Ectodermal cell (in vitro differentiated cells): ENCODE results near the gene GREB1.

Source experiments
- H3K27ac ChIP-seq: 2 replicates; pipeline ENCODE4 v1.7.0; 2013; ENCODE audit warnings: mild to moderate bottlenecking, low read depth, low read length; ENCODE audit not compliant: insufficient read depth, poor library complexity, severe bottlenecking
- H3K27me3 ChIP-seq: 2 replicates; pipeline ENCODE4 v1.7.0; 2013; ENCODE audit warnings: mild to moderate bottlenecking, low read length; ENCODE audit not compliant: insufficient read depth, control insufficient read depth, poor library complexity, severe bottlenecking
- H3K36me3 ChIP-seq: one replicate; pipeline ENCODE4 v1.7.0; 2013; ENCODE audit warnings: low read length; ENCODE audit not compliant: control insufficient read depth, insufficient read depth
- H3K4me1 ChIP-seq: one replicate; pipeline ENCODE4 v1.7.0; 2013; ENCODE audit warnings: low read length; ENCODE audit not compliant: control insufficient read depth, insufficient read depth
- H3K4me3 ChIP-seq: 2 replicates; pipeline ENCODE4 v1.7.0; 2013; ENCODE audit warnings: low read depth, low read length, control low read depth; ENCODE audit not compliant: insufficient read depth
- H3K9me3 ChIP-seq: 2 replicates; pipeline ENCODE4 v1.7.0; 2013; ENCODE audit warnings: mild to moderate bottlenecking, low read length, moderate library complexity; ENCODE audit not compliant: control insufficient read depth
- WGBS, 2 experiments: methylation state at CpG; one replicate each; pipeline ENCODE4 v1.1.7; 2013; ENCODE audit warnings: missing lambda C conversion rate in 2 of 2; 5-methylcytosine and 5-hydroxymethylcytosine counted together

GREB1 gene

DNA sequence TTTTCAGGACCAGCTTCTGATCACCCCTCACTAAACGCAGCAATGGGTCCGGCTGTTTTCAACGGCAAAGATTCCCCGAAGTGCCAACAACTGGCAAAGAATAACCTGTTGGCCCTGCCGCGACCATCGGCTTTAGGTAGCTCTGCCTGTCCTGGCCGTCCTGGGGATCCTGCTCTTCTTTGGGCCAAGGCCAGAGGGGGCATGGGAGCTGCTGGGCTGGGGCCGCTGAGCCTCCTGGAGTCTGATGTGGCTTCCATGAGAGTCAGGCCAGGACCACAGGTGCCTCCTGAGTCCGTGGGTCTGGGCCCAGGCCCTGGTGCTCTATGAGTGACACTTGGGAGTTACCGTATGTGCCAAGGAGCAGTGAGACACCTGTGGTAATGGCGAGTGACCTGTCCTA, 46.9 kb downstream of the GREB1 start:
- no peak overlapping the region for H3K27ac ChIP-seq
- H3K4me1 ChIP-seq = peaks cover 8% of the 10 kb centered on the region
- no peaks in the 10 kb centered on the region for H3K27me3 ChIP-seq
- H3K9me3 ChIP-seq = no peaks in the 10 kb centered on the region
- peaks cover 36% of the 10 kb centered on the region for H3K36me3 ChIP-seq
- no peak overlapping the region for H3K4me3 ChIP-seq
- 94% methylated on average over 12 of the region's 12 CpGs for whole genome bisulfite sequencing, 2 experiments

DNA sequence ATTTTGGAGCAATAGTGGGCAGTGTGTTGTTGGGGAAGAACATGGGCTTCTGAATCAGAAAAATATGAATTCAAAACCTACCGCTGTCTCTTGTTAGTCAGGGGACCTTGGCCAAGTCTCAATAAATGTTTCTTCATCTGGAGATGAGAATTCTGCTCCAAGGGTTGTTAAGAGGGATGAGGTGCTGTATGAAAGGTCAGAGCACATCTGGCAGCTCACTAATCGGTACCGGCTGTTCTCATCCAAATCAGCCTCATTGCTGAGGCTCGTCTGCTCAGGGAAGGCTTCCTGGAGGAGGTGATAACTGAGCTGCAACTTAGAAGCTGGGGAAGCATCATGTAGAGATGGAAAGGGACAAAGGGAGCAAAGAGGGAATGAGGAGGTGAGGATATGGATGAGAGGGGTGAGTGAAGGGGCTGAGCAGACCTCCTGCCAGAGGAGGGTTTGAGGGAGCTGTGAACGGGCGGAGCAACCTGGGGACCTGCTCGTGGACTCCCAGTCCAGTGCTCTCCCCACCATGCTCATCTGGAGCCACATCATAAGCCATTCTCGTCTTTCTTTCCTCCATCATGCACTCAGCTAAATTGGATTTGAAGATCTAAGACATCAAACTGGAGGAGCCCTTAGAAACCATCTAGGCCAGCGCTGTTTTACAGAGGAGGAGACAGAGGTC, 47.4 kb downstream of the GREB1 start:
- Histone ChIP-seq H3K27ac (no peak overlapping the region), H3K27me3 (no peaks in the 10 kb centered on the region), H3K4me1 (peaks cover 8% of the 10 kb centered on the region), H3K36me3 (peaks cover 38% of the 10 kb centered on the region), H3K9me3 (no peaks in the 10 kb centered on the region), H3K4me3 (no peak overlapping the region)
- WGBS, 2 experiments = 92 to 94% methylated on average over 9 of the region's 9 CpGs

DNA sequence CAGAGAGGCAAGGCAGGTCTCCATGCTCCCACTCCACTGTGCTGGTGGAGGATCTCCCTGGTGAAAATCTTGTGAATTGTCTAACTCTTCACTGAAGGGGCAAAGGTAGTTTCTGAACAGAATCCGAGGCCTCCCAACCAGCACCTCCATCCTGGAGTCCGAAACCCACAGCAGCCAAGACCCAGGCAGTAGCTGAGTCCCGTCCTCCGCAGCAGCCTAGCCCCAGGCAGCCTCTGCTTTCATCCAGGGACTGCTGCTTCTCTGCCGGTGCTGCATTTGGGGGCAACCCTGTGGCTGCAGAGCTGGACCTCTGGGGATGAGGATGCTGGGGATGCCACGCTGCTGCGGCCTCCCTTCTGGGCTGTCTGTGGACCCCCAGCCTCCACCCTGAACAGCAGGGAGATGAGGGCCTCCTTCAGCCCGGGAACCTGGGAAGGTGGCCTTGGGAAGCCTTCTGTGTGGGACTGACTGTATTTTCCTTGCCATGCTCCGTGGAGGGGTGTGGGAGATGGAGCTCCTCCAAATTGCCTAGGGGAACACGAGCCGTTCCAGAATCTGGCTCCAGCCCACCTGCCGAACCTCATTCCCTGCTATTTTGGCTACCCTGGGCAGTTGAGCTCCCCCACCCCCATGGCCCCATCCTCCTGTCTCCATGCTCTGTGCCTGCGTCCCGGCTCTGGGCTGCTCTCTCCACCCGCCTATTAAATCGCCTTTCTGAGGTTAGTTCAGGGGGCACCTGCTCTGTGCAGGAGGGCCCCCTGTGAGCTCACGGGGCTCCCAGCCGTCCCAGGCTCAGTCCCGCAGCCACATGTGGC, 48.2 kb downstream of the GREB1 start:
- 77% methylated on average over 19 of the region's 19 CpGs for WGBS, 2 experiments
- Histone ChIP-seq H3K9me3 (no peaks in the 10 kb centered on the region), H3K36me3 (peaks cover 38% of the 10 kb centered on the region), H3K27ac (no peak overlapping the region), H3K27me3 (no peaks in the 10 kb centered on the region), H3K4me1 (peaks cover 8% of the 10 kb centered on the region), H3K4me3 (no peak overlapping the region)

DNA sequence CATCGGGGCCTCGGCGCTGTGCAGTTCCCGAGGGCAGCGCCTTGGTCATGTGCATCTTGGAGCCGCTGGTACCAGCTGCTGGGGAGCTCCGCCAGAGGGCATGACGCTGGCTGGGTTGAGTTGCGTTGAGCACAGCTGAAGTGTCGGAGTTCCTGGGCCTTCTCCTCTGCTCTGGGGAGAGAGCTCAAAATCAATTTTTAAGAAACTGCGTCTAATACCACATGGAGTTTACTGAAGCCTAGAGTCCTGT, 48.7 kb downstream of the GREB1 start:
- H3K27me3 ChIP-seq = no peaks in the 10 kb centered on the region
- no peaks in the 10 kb centered on the region for H3K9me3 ChIP-seq
- H3K4me3 ChIP-seq = no peak overlapping the region
- peaks cover 36% of the 10 kb centered on the region for H3K36me3 ChIP-seq
- H3K4me1 ChIP-seq = peaks cover 8% of the 10 kb centered on the region
- WGBS, 2 experiments = 83 to 85% methylated on average over 11 of the region's 11 CpGs
- no peak overlapping the region for H3K27ac ChIP-seq

DNA sequence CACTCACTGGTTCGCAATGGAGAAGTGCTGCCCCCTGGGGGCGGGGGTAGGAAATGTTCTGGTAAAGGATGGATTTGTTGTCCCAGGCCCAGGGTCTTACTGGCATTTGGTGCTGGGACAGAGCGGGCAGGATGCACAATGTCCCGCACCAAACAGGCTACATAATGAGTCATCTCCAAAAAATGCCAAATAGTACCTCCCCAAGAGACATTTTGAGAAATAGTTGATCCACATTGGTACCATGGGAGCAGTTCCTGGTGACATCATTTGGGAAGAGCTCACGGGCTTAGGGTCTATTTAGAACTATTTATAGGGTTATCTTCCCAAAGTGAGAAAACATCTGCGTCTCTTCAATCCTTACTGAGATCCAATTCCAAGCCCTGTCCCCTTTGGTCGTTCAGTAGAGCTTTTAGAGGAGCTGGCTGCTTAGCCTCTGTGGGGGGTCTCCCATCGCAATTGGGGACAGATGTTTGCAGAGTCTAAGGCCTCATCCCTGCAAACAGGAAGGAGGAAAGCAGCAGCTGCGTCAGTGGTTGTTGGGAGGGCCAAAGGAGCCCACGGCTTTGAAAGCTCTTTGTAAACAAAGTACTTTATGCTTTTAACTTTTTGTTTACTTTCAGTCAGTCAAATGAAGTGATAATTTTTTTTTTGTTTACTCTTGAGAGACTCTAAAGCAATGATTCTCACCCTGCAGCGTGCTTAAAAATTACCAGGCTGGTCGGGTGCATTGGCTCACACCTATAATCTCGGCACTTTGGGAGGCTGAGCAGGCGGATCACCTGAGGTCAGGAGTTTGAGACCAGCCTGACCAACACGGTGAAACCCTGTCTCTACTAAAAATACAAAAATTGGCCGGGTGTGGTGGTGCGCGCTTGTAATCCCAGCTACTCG, 49.3 kb downstream of the GREB1 start:
- Histone ChIP-seq H3K27me3 (no peaks in the 10 kb centered on the region), H3K4me3 (no peak overlapping the region), H3K36me3 (peaks cover 32% of the 10 kb centered on the region), H3K9me3 (no peaks in the 10 kb centered on the region), H3K4me1 (peaks cover 8% of the 10 kb centered on the region), H3K27ac (no peak overlapping the region)
- WGBS, 2 experiments = 55 to 59% methylated on average over 19 of the region's 19 CpGs

DNA sequence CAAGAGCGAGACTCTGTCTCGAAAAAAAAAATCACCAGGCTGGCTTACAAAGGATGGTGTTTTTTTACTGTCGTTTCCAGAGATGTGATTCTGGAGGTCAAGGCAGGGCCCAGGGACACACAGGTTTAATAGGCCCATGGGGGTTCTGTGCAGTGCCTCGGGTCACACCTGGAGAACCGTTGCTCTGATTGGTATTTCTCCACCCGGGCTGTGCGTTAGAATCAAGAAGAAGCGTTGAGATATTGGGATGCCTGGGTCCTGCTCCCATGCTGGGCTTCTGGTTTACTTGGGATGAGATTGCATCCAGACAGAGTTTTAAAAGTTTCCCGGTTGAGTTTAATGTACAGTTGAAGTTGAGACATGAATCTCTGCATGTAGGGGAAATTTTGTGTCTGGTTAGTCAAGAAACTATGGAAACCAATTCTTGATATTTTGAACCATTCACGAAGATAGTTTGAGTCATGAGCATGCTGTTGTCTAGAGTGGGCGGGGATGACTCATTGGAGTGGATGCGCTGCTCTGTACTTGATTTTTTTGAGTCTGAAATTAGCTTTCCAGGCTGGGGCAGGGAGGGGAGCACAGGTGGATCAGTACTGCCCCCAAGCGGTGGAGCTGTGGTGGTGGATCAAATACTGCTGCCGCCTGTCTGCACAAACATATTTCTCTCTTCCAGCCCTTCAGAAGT, 50.1 kb downstream of the GREB1 start:
- Histone ChIP-seq H3K36me3 (peaks cover 30% of the 10 kb centered on the region), H3K9me3 (no peaks in the 10 kb centered on the region), H3K27ac (no peak overlapping the region), H3K27me3 (no peaks in the 10 kb centered on the region), H3K4me1 (peaks cover 8% of the 10 kb centered on the region), H3K4me3 (no peak overlapping the region)
- 70 to 72% methylated on average over 14 of the region's 14 CpGs for WGBS, 2 experiments

DNA sequence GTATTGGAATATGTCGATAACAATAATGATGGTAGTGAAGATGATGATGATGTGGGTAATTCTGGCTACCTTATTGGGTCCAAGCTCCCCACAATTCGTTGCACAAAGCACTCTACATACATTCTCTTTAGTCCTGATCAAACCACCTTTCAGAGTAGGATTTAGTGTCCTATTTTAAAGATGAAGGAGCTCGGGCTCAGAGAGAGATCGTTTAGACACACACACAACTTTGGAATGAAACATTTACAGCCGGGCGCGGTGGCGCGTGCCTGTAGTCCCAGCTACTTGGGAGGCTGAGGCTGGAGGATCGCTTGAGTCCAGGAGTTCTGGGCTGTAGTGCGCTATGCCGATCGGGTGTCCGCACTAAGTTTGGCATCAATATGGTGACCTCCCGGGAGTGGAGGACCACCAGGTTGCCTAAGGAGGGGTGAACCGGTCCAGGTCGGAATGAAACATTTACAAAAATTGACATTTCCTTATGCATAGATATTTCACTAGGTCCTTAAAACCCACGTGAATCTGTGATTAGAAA, 50.7 kb downstream of the GREB1 start:
- 89 to 91% methylated on average over 18 of the region's 18 CpGs for WGBS, 2 experiments
- H3K9me3 ChIP-seq = no peaks in the 10 kb centered on the region
- H3K4me3 ChIP-seq = no peak overlapping the region
- no peak overlapping the region for H3K27ac ChIP-seq
- H3K27me3 ChIP-seq = no peaks in the 10 kb centered on the region
- H3K36me3 ChIP-seq = peaks cover 24% of the 10 kb centered on the region
- H3K4me1 ChIP-seq = peaks cover 8% of the 10 kb centered on the region

DNA sequence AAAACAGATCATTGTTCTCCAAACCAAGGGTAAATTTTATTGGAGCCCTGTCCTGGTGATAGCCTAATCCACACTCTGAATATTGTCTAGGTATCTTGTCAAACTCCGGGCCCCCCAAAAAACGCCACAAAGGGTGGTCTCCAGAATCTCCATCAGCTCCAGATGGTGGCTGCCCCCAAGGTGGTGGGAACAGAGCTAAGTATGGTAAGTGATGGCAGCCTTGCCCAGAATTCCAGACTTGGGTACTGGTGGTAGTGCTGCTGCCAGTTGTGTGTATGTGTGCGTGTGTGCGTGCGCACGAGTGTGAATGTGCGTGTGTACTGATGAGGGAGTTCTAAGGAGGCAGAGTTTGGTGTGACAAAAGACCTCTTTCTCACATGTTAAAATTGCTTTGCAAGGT, 51.2 kb downstream of the GREB1 start:
- Histone ChIP-seq H3K27ac (no peak overlapping the region), H3K9me3 (no peaks in the 10 kb centered on the region), H3K27me3 (no peaks in the 10 kb centered on the region), H3K36me3 (peaks cover 25% of the 10 kb centered on the region), H3K4me1 (peaks cover 8% of the 10 kb centered on the region), H3K4me3 (no peak overlapping the region)
- 96 to 98% methylated on average over 7 of the region's 7 CpGs for WGBS, 2 experiments

DNA sequence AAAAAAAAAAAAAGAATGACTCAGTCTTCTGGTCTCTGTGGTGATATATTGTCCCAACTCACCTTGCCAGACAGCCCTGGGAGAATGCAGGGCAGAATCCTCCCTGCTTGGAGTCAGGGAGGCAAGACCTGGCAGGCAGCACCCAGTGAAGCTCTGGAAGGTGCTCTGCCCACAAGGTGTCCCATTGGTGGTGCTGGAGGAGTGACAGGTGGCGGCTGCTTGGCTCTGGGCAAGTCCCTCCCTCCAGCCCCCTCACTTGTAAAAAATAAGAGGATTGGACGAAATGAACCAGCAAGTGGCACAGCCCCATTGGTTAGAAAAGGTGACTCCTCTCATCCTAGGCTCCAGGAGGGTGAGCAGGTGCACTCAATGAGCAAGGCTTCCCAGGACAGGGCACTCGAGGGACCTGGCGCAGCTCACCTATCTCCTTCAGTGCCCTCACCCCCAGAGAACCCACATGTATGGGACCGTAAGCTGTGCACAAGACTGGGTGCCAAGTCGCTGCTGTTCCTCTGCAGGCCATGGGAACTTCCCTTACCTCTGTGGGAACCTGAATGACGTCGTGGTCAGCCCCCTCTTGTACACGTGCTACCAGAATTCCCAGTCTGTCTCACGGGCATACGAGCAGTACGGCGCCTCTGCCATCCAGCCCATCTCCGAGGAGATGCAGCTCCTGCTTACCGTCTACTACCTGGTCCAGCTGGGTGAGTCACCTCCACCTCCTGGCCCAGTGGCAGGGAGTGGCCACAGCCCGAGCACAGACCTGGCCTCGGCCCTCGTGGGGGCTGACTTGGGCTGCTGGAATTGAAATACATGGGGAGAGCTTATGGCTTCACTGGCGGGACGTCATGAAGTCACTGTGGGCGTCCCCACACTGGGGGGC, 54.6 kb downstream of the GREB1 start:
- peaks cover 5% of the 10 kb centered on the region for H3K4me1 ChIP-seq
- no peak overlapping the region for H3K4me3 ChIP-seq
- 95% methylated on average over 21 of the region's 21 CpGs for WGBS, 2 experiments
- no peaks in the 10 kb centered on the region for H3K27me3 ChIP-seq
- no peaks in the 10 kb centered on the region for H3K9me3 ChIP-seq
- no peak overlapping the region for H3K27ac ChIP-seq
- H3K36me3 ChIP-seq = peaks cover 38% of the 10 kb centered on the region
